PC-3 (cell line): ENCODE data around the gene FXR2. TPM values are rescaled to one million over a fixed set of nuclear protein-coding genes. Genes with fewer than 3 reads are reported as not detected.

Experiments
- ATAC-seq: fragments of 200-7000 bp; cut with Tn5 transposase; 2 replicates; pipeline ENCODE4 v1.9.1; 2020; ENCODE audit warnings: mild to moderate bottlenecking, moderate library complexity
- BruUV-seq: library from RNA; stranded (reverse); fragments of 400-500 nt; replicated peaks from 2 replicates; lab custom pipeline; 2021; lab: Mats Ljungman, UMichigan
- CTCF ChIA-PET: fragments of 300-600 bp; sonication (Branson Sonifier 250); formaldehyde crosslinking; loops from one replicate; lab custom pipeline; 2022; ENCODE audit warnings: antibody characterized with exemption; lab: Charles Lee
- POLR2A ChIA-PET: fragments of 300-600 bp; sonication (Branson Sonifier 250); formaldehyde crosslinking; loops from one replicate; lab custom pipeline; 2022; ENCODE audit warnings: antibody characterized with exemption; ENCODE audit not compliant: unreplicated experiment; lab: Charles Lee
- DNase-seq: peaks from one replicate; pipeline ENCODE4 v3.0.0-alpha.2; 2015
- H2AFZ ChIP-seq: fragments of 300-600 bp; sonication (generic); 2 replicates; pipeline ENCODE4 v1.6.0; 2016; ENCODE audit warnings: antibody characterized with exemption, low read length
- H3F3A ChIP-seq: fragments of 300-600 bp; sonication (generic); one replicate; pipeline ENCODE4 v1.6.0; 2017; ENCODE audit warnings: antibody characterized with exemption, low read length, control low read depth, mild to moderate bottlenecking; ENCODE audit not compliant: unreplicated experiment
- H3K27ac ChIP-seq: fragments of 300-600 bp; sonication (generic); 2 replicates; pipeline ENCODE4 v1.5.1; 2016; ENCODE audit warnings: mild to moderate bottlenecking, low read length
- H3K27me3 ChIP-seq: fragments of 300-600 bp; sonication (generic); 2 replicates; pipeline ENCODE4 v1.6.1; 2016; ENCODE audit warnings: low read length, mixed read lengths
- H3K36me3 ChIP-seq: fragments of 300-600 bp; sonication (generic); 2 replicates; pipeline ENCODE4 v1.6.1; 2016; ENCODE audit warnings: low read depth, mixed run types, low read length, mixed read lengths
- H3K4me1 ChIP-seq: fragments of 300-600 bp; sonication (generic); 2 replicates; pipeline ENCODE4 v1.5.1; 2016; ENCODE audit warnings: low read length; ENCODE audit not compliant: insufficient read depth
- H3K4me2 ChIP-seq: fragments of 300-600 bp; sonication (generic); 2 replicates; pipeline ENCODE4 v1.6.0; 2016; ENCODE audit warnings: low read length
- H3K4me3 ChIP-seq: fragments of 300-600 bp; sonication (generic); 2 replicates; pipeline ENCODE4 v1.5.1; 2016; ENCODE audit warnings: mild to moderate bottlenecking, low read length, mixed read lengths
- H3K79me2 ChIP-seq: fragments of 300-600 bp; sonication (generic); 2 replicates; pipeline ENCODE4 v1.6.1; 2017; ENCODE audit warnings: low read length, mixed read lengths
- H3K9ac ChIP-seq: fragments of 300-600 bp; sonication (generic); 2 replicates; pipeline ENCODE4 v1.6.0; 2016; ENCODE audit warnings: mild to moderate bottlenecking, low read length
- H3K9me2 ChIP-seq: fragments of 300-600 bp; sonication (generic); replicated peaks from 2 replicates; pipeline ENCODE4 v1.6.1; 2016; ENCODE audit warnings: mixed run types, low read length, mixed read lengths
- H3K9me3 ChIP-seq: fragments of 300-600 bp; sonication (generic); 2 replicates; pipeline ENCODE4 v1.6.1; 2016; ENCODE audit warnings: low read length, mixed read lengths
- H4K20me1 ChIP-seq: fragments of 300-600 bp; sonication (generic); 2 replicates; pipeline ENCODE4 v1.6.1; 2016; ENCODE audit warnings: low read length, mixed read lengths
- CTCF ChIP-seq: fragments of 300-600 bp; sonication (generic); conservative IDR thresholded peaks from 2 replicates; pipeline ENCODE4 v1.5.1; 2017; ENCODE audit warnings: antibody characterized with exemption, low read depth, mild to moderate bottlenecking, low read length
- EZH2 ChIP-seq: fragments of 300-600 bp; sonication (generic); IDR thresholded peaks from one replicate; pipeline ENCODE4 v1.6.1; 2017; ENCODE audit warnings: antibody characterized with exemption, mild to moderate bottlenecking, low read length; ENCODE audit not compliant: unreplicated experiment
- EZH2phosphoT487 ChIP-seq: fragments of 300-600 bp; sonication (generic); IDR thresholded peaks from 2 replicates; pipeline ENCODE4 v1.6.1; 2018; ENCODE audit warnings: mild to moderate bottlenecking, antibody characterized with exemption, low read length, borderline replicate concordance
- intact Hi-C: fragments of 100-400 bp; cut with micrococcal nuclease; formaldehyde crosslinking; loops from 2 replicates; pipeline ENCODE4 v1.9.0; 2023
- total RNA-seq: library from RNA; depleted of rRNA; stranded (reverse); fragments of >200 nt; gene quantifications from 2 replicates; pipeline ENCODE4 v1.2.3, GENCODE V29; 2014

Gene FXR2
- total RNA-seq, 1 experiment from 2014 or later, result 51.4 TPM

DNA sequence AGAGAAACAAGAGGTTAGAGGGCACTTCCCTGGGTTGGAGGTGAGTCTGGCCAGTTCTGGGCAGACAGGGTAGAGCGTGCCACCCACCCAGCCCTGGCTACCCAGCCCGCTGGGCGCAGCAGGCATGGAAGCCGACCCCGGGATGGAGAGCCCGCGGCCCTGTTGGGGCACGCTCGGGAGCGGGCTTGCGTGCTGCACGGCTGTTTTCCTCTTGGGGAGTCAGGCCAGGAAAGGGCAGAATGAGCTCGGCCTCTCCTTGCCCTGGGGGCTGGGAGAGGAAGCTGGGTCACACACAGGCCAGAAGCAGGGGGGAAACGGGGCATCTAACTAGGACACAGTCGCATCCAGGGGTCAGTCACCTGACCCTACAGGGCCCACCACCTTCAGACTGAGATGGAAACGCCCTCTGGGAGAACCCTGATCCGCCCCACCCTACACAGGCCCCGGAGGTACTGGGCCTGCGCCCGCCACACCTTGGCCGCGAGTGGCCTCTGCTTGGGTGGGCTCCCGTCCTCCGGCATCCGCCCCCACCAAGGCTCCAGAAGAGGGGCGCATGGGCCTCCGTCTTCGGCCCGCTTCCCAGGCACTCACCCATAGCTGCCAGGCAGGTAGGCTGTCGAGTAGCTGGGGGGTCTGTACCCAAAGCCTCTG lies 26.0 kb downstream of the FXR2 start:
- Histone ChIP-seq H3K27ac (peak overlapping the region; percentile 70), H2AFZ (no peak overlapping the region), H3K9me2 (no peaks in the 10 kb centered on the region), H4K20me1 (no peaks in the 10 kb centered on the region), H3K4me2 (peak overlapping the region; percentile 69), H3K4me1 (peaks cover 51% of the 10 kb centered on the region), H3K9ac (peak overlapping the region; percentile 25; the same call in 1 of the 2 replicates), H3K9me3 (no peaks in the 10 kb centered on the region), H3K79me2 (peaks cover 35% of the 10 kb centered on the region), H3K36me3 (peaks cover 3% of the 10 kb centered on the region; the same call in 1 of the 2 replicates), H3F3A (no peaks in the 10 kb centered on the region), H3K4me3 (no peak overlapping the region; the same call in 1 of the 2 replicates), H3K27me3 (no peaks in the 10 kb centered on the region)
- no peak for ATAC-seq
- no peak for DNase-seq
- no TSS peak for BruUV-seq
- ChIA-PET CTCF (interaction anchor here (1.1 kb wide), 1 partner anchor 99 kb away, joined by 4 read pairs; the partner anchor contains the start of genes TP53 and WRAP53), POLR2A (no interaction called here)
- intact Hi-C loops, result no loop called here
- TF ChIP-seq EZH2 (no peak), EZH2phosphoT487 (no peak), CTCF (no peak)

DNA sequence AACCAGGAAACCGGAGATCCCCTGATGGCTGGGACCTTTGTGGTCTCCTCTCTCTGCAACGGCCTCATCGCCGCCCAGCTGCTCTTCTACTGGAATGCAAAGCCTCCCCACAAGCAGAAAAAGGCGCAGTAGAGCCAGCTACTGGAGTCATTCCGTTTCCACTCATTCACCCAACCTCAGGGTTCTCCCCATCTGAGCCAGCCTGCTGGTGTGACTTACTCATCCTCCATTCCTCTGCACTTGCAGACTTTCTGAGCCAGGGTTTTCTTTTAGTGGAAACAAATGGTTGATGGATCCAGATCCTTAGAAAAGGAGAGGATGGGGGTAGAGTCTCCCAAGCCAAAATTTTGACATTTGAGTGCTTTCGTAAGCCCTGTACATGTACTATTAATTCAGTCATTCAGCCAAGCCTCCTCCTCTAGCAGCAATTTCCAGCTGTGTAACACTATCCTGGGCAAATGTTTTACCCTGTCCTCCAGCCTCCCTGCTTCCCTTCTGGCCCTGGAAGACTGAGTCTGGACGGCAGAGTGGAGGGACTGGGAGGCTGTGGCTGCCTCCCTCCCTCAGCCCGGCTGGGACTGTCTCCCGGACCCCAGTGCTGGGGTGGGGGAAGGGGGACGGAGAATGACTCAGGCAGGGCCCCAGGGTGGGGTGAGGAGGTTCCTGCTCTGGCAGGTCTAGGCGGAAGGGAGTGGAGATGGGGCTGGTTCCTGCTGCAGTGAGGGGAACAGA lies 27.1 kb downstream of the FXR2 start:
- Histone ChIP-seq H3K4me2 (peak overlapping the region; percentile 69), H3K27ac (peak overlapping the region; percentile 70), H3K79me2 (peaks cover 42% of the 10 kb centered on the region), H3K9me3 (no peaks in the 10 kb centered on the region), H4K20me1 (no peaks in the 10 kb centered on the region), H3K27me3 (no peaks in the 10 kb centered on the region), H3F3A (no peaks in the 10 kb centered on the region), H3K4me3 (peak overlapping the region; percentile 30; the same call in 1 of the 2 replicates), H3K9ac (peak overlapping the region; percentile 25; the same call in 1 of the 2 replicates), H3K36me3 (no peaks in the 10 kb centered on the region; the same call in 1 of the 2 replicates), H3K9me2 (no peaks in the 10 kb centered on the region), H3K4me1 (peaks cover 58% of the 10 kb centered on the region), H2AFZ (no peak overlapping the region)
- TF ChIP-seq EZH2, result no peak
- no peak for TF ChIP-seq EZH2phosphoT487
- no peak for TF ChIP-seq CTCF
- intact Hi-C loops, result no loop called here
- DNase-seq (peak; percentile 45), ATAC-seq (peak; percentile 45)
- CTCF ChIA-PET, result no interaction called here
- POLR2A ChIA-PET, result interaction anchor here (0.6 kb wide), 1 partner anchor 13 kb away, joined by 4 read pairs; no protein-coding TSS in a partner anchor
- BruUV-seq, result no TSS peak
